Transverse colon (tissue), 4 donors: ENCODE results near the gene CDKL4.

Source experiments
- CTCF ChIP-seq, 5 experiments: fragments of 200-600 bp in 3 of 5; fragments of 450-650 bp in 2 of 5; sonication (generic) in 3 of 5; IDR thresholded peaks; 1 replicate in 2 of 5; 2 replicates in 3 of 5; pipeline ENCODE4 v1.5.1; 2016 to 2017; ENCODE audit warnings: antibody characterized with exemption in 5 of 5, inconsistent platforms in 3 of 5, mild to moderate bottlenecking in 2 of 5, moderate library complexity in 1 of 5
- EP300 ChIP-seq: sonication (generic); formaldehyde crosslinking; IDR thresholded peaks from one replicate; pipeline ENCODE4 v1.6.1; 2017; ENCODE audit warnings: antibody characterized with exemption, low read depth
- POLR2A ChIP-seq: fragments of 450-650 bp; IDR thresholded peaks from one replicate; pipeline ENCODE4 v1.6.1; 2016; ENCODE audit warnings: antibody characterized with exemption, mild to moderate bottlenecking, moderate library complexity
- POLR2AphosphoS5 ChIP-seq, 3 donors: sonication (generic); formaldehyde crosslinking; IDR thresholded peaks; one replicate each; pipeline ENCODE4 v1.6.1; 2016; ENCODE audit warnings: antibody characterized with exemption in 3 of 3

- TF ChIP-seq POLR2AphosphoS5 (IDR thresholded peaks at IDR 0.05) (no peak), CTCF (IDR thresholded peaks at IDR 0.05) (no peak), EP300 (no peak), POLR2A (no peak)
Measured at GRCh38 chr2:39241588-39241987, 2.2 kb downstream of the CDKL4 start.
